Natural killer cell (primary cell): Measurements from ENCODE around the gene AOC3. TPM values are rescaled to one million over a fixed set of nuclear protein-coding genes. Genes with fewer than 3 reads are reported as not detected.

Source experiments
- ATAC-seq, 3 donors: fragments of 150-1000 bp in 2 of 3; fragments of 200-7000 bp in 1 of 3; cut with Tn5 transposase; 1 replicate in 1 of 3; 2 replicates in 2 of 3; pipeline ENCODE4 v1.10.0; 2021; ENCODE audit warnings: mild to moderate bottlenecking in 2 of 3, moderate library complexity in 2 of 3
- DNase-seq, 2 donors: peaks; one replicate each; pipeline versions ENCODE4 v3.0.0 to v3.0.0-alpha.2; 2013 to 2021; ENCODE audit warnings: mixed read lengths in 1 of 2
- H3K27ac ChIP-seq: one replicate; pipeline ENCODE4 v1.5.1; 2013; ENCODE audit warnings: mild to moderate bottlenecking, low read length
- H3K27me3 ChIP-seq: one replicate; pipeline ENCODE4 v1.6.1; 2013; ENCODE audit warnings: low read length; ENCODE audit not compliant: control insufficient read depth, insufficient read depth
- H3K36me3 ChIP-seq: one replicate; pipeline ENCODE4 v1.6.1; 2013; ENCODE audit warnings: low read length; ENCODE audit not compliant: control insufficient read depth, insufficient read depth
- H3K4me1 ChIP-seq: one replicate; pipeline ENCODE4 v1.6.1; 2013; ENCODE audit warnings: low read length; ENCODE audit not compliant: control insufficient read depth, insufficient read depth
- H3K4me3 ChIP-seq: one replicate; pipeline ENCODE4 v1.5.1; 2013; ENCODE audit warnings: low read length
- H3K9me3 ChIP-seq: one replicate; pipeline ENCODE4 v1.6.1; 2013; ENCODE audit warnings: low read length; ENCODE audit not compliant: control insufficient read depth, insufficient read depth
- H3K27ac Mint-ChIP-seq, 2 donors: one replicate each; pipeline ENCODE4 v1.8.0; 2022; ENCODE audit warnings: mild to moderate bottlenecking in 2 of 2, mixed read lengths in 2 of 2, moderate library complexity in 1 of 2
- H3K27me3 Mint-ChIP-seq, 2 donors: one replicate each; pipeline ENCODE4 v1.8.0; 2022; ENCODE audit warnings: low read depth in 2 of 2, mixed read lengths in 2 of 2
- H3K36me3 Mint-ChIP-seq: one replicate; pipeline ENCODE4 v1.8.0; 2022; ENCODE audit warnings: mixed read lengths
- H3K4me1 Mint-ChIP-seq, 2 donors: one replicate each; pipeline ENCODE4 v1.8.0; 2022; ENCODE audit warnings: mixed read lengths in 2 of 2
- H3K4me3 Mint-ChIP-seq: one replicate; pipeline ENCODE4 v1.8.0; 2022; ENCODE audit warnings: mild to moderate bottlenecking, moderate library complexity, mixed read lengths
- H3K9me3 Mint-ChIP-seq, 2 donors: one replicate each; pipeline ENCODE4 v1.8.0; 2022; ENCODE audit warnings: mixed read lengths in 2 of 2
- WGBS: methylation state at CpG from one replicate; pipeline ENCODE4 v1.1.7; 2013; ENCODE audit warnings: missing lambda C conversion rate; ENCODE audit not compliant: insufficient coverage; 5-methylcytosine and 5-hydroxymethylcytosine counted together
- intact Hi-C: fragments of 100-400 bp; cut with micrococcal nuclease; formaldehyde crosslinking; loops from one replicate; pipeline ENCODE4 v1.14.2; 2022
- total RNA-seq, 4 donors: library from RNA; stranded (reverse); fragments of 120-200 nt in 1 of 4; gene quantifications; one replicate each; pipeline versions ENCODE4 v1.2.3 to v1.2.4, GENCODE V29; 2013 to 2022
- TF ChIP-seq, protein P1 (sequence below): fragments of 200-600 bp; IDR thresholded peaks from one replicate; pipeline ENCODE4 v1.8.0; 2022; ENCODE audit warnings: antibody characterized with exemption

AOC3 gene
- total RNA-seq, 3 donors from 2014 or later (not counting 1 experiment from before 2014, with no cell fraction given), result 0.52 to 1.0 (median 0.73) TPM

GRCh38 chr17:42877037-42877436 is 26.0 kb downstream of the AOC3 start:
- DNase-seq (no peak), ATAC-seq (no peak)
- Mint-ChIP-seq H3K27me3 (peaks cover 0 to 5% of the 10 kb centered on the region in 2 donors), H3K27ac (no peak overlapping the region), H3K4me3 (no peak overlapping the region), H3K4me1 (no peaks in the 10 kb centered on the region), H3K36me3 (no peaks in the 10 kb centered on the region), H3K9me3 (no peaks in the 10 kb centered on the region)
- Histone ChIP-seq H3K9me3 (no peaks in the 10 kb centered on the region), H3K27me3 (no peaks in the 10 kb centered on the region), H3K4me1 (no peaks in the 10 kb centered on the region), H3K36me3 (no peaks in the 10 kb centered on the region), H3K4me3 (no peak overlapping the region), H3K27ac (no peak overlapping the region)
- 91% methylated on average over 10 of the region's 10 CpGs for WGBS
- TF ChIP-seq, protein P1, sequence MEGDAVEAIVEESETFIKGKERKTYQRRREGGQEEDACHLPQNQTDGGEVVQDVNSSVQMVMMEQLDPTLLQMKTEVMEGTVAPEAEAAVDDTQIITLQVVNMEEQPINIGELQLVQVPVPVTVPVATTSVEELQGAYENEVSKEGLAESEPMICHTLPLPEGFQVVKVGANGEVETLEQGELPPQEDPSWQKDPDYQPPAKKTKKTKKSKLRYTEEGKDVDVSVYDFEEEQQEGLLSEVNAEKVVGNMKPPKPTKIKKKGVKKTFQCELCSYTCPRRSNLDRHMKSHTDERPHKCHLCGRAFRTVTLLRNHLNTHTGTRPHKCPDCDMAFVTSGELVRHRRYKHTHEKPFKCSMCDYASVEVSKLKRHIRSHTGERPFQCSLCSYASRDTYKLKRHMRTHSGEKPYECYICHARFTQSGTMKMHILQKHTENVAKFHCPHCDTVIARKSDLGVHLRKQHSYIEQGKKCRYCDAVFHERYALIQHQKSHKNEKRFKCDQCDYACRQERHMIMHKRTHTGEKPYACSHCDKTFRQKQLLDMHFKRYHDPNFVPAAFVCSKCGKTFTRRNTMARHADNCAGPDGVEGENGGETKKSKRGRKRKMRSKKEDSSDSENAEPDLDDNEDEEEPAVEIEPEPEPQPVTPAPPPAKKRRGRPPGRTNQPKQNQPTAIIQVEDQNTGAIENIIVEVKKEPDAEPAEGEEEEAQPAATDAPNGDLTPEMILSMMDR, result no peak
- intact Hi-C loops, result no loop called here

DNA sequence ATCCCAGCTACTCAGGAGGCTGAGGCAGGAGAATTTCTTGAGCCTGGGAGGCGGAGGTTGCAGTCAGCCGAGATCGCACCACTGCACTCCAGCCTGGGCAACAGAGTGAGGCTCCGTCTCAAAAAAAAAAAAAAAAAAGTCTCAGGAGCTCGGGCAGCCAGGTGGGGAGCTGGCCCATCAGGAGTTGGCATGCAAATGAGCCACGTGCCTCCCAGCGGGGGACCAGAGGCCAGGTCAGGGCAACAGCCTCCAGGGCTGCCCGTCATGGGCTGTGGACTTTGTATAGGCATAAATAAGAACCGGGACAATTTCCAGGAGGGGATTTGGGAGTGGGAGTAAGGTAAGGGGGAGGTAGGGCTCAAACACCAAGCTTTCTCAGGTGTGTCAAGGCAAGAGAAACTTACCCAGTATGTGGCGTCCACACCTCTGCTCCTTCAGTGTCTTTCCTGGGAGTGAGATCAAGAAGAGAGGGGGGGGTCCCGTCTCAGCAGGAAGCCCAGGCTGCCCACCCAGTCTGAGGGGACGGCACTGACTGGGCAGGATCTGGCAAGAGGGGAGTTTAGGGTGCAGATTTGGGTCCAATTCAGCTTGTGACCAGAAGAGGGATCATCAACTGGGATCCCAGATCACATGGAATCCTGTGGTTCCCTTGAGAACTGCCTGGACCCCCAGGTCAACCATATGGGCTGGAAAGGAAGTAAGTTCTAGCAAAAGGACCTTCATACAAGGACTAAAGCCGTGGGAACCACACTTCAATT is 27.3 kb downstream of the AOC3 start:
- DNase-seq (no peak), ATAC-seq (no peak)
- H3K27me3 ChIP-seq, result no peaks in the 10 kb centered on the region
- Mint-ChIP-seq H3K27me3 (peaks cover 0 to 5% of the 10 kb centered on the region in 2 donors), H3K4me1 (no peaks in the 10 kb centered on the region), H3K36me3 (no peaks in the 10 kb centered on the region), H3K4me3 (no peak overlapping the region), H3K9me3 (no peaks in the 10 kb centered on the region), H3K27ac (no peak overlapping the region)
- intact Hi-C loops, result no loop called here
- H3K4me3 ChIP-seq, result no peak overlapping the region
- no peak overlapping the region for H3K27ac ChIP-seq
- H3K4me1 ChIP-seq, result no peaks in the 10 kb centered on the region
- H3K9me3 ChIP-seq, result no peaks in the 10 kb centered on the region
- TF ChIP-seq, protein P1, result no peak
- 75% methylated on average over 13 of the region's 13 CpGs for WGBS
- H3K36me3 ChIP-seq, result no peaks in the 10 kb centered on the region

DNA sequence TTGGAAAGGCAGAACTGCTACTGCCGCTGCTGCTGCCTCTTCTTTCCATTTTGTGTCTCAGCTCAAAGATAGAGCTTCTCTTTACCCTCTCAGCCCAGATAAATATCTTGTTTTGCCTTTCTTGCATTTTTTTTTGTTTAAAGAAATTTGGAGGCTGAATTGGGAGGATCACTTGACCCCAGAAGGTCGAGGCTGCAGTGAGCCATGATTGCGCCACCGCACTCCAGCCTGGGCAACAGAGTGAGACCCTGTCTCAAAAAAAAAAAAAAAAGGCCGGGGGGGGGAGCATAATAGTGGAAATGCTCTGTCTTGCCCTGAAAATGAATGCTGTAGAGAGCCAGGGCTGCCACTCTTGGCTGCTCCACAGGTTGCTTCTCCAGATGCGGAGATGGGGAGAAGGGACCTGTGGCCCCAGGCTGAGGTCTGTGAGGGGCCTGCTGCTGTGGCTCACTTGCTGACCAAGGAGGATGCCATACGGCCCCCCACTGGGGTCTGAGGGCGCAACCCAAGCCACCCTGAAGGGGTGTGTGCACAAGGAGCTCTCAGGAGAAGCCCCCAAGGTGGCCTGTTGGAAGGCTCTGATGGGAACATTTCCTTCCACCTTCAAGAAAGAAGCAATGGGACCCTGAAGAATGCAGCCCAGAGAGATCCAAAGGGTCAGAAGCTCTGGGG is 28.1 kb downstream of the AOC3 start:
- Mint-ChIP-seq H3K4me3 (no peak overlapping the region), H3K4me1 (no peaks in the 10 kb centered on the region), H3K36me3 (no peaks in the 10 kb centered on the region), H3K27me3 (peaks cover 0 to 5% of the 10 kb centered on the region in 2 donors), H3K9me3 (no peaks in the 10 kb centered on the region), H3K27ac (no peak overlapping the region)
- no peak for DNase-seq
- Histone ChIP-seq H3K36me3 (no peaks in the 10 kb centered on the region), H3K4me1 (no peaks in the 10 kb centered on the region), H3K4me3 (no peak overlapping the region), H3K27me3 (no peaks in the 10 kb centered on the region), H3K27ac (no peak overlapping the region), H3K9me3 (no peaks in the 10 kb centered on the region)
- TF ChIP-seq, protein P1, result no peak
- 77% methylated on average over 8 of the region's 8 CpGs for WGBS
- ATAC-seq, result no peak
- intact Hi-C loops, result no loop called here
